Esophagus muscularis mucosa (tissue), 3 donors: ENCODE results near the gene SLF2.

Experiments
- POLR2A ChIP-seq: fragments of 450-650 bp; IDR thresholded peaks from one replicate; pipeline ENCODE4 v1.6.1; 2017; ENCODE audit warnings: antibody characterized with exemption, moderate library complexity, mild to moderate bottlenecking, low read depth
- TF ChIP-seq, protein P1 (sequence below), 3 experiments: fragments of 200-600 bp in 2 of 3; fragments of 450-650 bp in 1 of 3; sonication (generic) in 2 of 3; IDR thresholded peaks; one replicate each; pipeline ENCODE4 v1.5.1; 2017 to 2019; ENCODE audit warnings: antibody characterized with exemption in 3 of 3, mild to moderate bottlenecking in 2 of 3, moderate library complexity in 1 of 3

DNA sequence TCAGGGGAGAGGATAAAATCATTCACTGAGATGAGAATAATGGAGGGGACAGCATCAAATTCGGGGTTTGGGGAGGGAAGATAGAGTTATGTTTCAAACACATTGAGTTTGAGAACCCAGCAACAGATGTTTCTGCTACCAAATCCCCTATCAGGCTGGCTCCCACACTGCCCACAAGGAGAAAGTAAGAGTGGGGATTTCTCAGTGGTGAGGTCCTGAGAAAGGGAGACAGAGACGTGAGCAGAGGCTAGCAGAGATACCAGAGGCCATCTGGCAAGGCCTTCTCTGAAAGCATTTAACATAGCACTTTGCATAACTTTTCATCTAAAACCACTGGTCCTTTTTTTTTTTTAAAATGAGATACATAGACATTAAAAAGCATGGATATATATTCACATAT lies 7.8 kb upstream of the SLF2 start:
- TF ChIP-seq POLR2A: no peak
- TF ChIP-seq, protein P1, sequence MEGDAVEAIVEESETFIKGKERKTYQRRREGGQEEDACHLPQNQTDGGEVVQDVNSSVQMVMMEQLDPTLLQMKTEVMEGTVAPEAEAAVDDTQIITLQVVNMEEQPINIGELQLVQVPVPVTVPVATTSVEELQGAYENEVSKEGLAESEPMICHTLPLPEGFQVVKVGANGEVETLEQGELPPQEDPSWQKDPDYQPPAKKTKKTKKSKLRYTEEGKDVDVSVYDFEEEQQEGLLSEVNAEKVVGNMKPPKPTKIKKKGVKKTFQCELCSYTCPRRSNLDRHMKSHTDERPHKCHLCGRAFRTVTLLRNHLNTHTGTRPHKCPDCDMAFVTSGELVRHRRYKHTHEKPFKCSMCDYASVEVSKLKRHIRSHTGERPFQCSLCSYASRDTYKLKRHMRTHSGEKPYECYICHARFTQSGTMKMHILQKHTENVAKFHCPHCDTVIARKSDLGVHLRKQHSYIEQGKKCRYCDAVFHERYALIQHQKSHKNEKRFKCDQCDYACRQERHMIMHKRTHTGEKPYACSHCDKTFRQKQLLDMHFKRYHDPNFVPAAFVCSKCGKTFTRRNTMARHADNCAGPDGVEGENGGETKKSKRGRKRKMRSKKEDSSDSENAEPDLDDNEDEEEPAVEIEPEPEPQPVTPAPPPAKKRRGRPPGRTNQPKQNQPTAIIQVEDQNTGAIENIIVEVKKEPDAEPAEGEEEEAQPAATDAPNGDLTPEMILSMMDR (IDR thresholded peaks at IDR 0.05): no peak
